ENCODE data around the gene PABPN1L. TPM values are rescaled to one million over a fixed set of nuclear protein-coding genes. Genes with fewer than 3 reads are reported as not detected.

The PABPN1L gene
- total RNA-seq, 1 experiment from 2014 or later = not detected

DNA sequence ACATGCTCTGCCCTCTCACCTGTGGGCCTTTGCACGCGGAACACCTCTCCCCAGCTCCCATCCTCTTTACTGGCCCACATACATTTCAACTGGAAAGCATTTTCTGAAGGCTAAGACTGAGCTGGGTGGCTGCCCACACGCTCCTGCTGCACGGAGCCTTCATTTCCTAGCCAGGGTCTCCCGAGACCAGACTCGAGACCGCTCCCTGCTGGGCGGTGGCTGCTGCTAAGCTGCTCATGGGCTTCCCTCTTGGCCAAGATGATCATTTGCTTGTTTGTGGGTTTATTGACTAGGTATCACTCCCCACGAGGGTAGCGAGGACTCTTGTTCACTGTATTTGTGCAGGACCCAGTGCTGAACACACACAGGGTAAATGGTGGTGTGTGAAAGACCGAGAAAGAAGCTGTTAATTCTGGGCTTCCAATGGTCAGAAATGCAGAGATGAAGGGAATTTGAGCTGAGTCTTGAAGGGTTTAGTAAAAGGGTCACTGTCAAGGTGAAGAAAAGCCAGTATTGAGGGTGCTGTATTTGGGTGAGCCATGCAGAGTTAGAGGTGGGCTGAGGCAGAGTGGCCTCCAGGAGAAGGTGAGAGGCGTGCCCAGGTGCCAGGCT, 8.6 kb downstream of the PABPN1L start:
- TSS peak; percentile 55 for BruUV-seq (replicated peaks)
- Mint-ChIP-seq H3K36me3 (ENCODE audit: insufficient read depth, unreplicated experiment) (peaks cover 28% of the 10 kb centered on the region), H3K4me3 (ENCODE audit: low read depth, unreplicated experiment) (peak overlapping the region; percentile 89), H3K4me1 (ENCODE audit: low read depth, unreplicated experiment) (peaks cover 17% of the 10 kb centered on the region), H3K27ac (ENCODE audit: unreplicated experiment) (peak overlapping the region; percentile 97), H3K9me3 (ENCODE audit: low read depth, unreplicated experiment) (no peaks in the 10 kb centered on the region), H3K27me3 (ENCODE audit: unreplicated experiment) (no peaks in the 10 kb centered on the region)
- CTCF ChIA-PET = interaction anchor here (0.5 to 1.9 kb wide), 10 partner anchors 23 to 355 kb away, joined by 3 to 15 read pairs (median 7); partner anchors contain the start of gene APRT
- peak; percentile 89 for DNase-seq
- intact Hi-C loops (cut with micrococcal nuclease; ENCODE audit: unreplicated experiment) = no loop called here
- TF ChIP-seq, protein P1, sequence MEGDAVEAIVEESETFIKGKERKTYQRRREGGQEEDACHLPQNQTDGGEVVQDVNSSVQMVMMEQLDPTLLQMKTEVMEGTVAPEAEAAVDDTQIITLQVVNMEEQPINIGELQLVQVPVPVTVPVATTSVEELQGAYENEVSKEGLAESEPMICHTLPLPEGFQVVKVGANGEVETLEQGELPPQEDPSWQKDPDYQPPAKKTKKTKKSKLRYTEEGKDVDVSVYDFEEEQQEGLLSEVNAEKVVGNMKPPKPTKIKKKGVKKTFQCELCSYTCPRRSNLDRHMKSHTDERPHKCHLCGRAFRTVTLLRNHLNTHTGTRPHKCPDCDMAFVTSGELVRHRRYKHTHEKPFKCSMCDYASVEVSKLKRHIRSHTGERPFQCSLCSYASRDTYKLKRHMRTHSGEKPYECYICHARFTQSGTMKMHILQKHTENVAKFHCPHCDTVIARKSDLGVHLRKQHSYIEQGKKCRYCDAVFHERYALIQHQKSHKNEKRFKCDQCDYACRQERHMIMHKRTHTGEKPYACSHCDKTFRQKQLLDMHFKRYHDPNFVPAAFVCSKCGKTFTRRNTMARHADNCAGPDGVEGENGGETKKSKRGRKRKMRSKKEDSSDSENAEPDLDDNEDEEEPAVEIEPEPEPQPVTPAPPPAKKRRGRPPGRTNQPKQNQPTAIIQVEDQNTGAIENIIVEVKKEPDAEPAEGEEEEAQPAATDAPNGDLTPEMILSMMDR (IDR thresholded peaks at IDR 0.05; ENCODE audit: unreplicated experiment) = peak; percentile 88

DNA sequence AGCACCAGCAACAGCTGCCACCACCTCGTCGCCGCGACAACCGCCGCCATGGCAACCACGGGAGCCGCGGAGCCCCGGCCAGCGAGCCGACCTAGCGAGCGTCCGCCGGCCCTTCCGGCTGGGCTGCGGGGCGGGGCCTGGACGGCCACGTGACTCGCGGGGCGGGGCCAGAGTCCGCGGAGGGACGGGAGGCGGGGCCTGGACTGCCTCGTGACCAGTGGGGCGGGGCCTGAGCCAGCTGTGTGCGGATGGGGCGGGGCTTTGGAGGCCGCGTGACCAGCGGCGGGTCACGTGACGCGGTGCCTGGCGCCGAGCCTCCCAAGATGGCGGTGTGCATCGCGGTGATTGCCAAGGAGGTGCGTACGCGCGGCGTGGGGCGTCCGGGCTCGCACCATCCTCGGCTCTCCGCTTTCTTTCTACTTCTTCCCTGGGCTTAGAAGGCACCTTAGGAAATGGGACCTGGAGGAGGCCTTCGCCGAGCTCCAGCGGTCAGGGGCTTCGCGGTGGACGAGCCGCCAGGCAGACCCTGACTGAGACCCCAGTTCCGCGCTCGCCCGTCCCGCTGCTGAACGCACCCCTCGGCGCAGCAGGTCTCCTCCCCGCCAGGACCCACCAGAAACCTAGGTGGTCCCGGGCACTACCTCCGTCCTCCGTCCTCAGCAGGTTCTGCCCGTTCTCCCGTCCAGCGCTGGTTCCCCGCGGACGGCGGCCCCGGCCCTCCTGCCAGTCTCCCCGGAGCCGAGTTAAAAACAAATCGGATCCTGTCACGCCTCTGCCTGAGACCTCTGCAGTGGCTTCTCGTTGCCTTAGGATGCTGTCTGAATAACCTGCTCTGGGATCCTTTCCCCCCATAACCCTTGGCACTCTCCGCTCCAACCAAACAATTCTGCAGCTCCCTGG, 9.4 kb downstream of the PABPN1L start, which contains the start of the genes GALNS and TRAPPC2L:
Gene GALNS, minus strand, starts transcription at position 120 of the 900 bp plus-strand sequence. Its CDS starts 70 bp downstream, at position 50.
Gene TRAPPC2L, plus strand, starts transcription at position 300 of the 900 bp plus-strand sequence. Its CDS starts 24 bp downstream, at position 324.
- peak; percentile 100 for DNase-seq
- no TSS peak for BruUV-seq (replicated peaks)
- Mint-ChIP-seq H3K27me3 (ENCODE audit: unreplicated experiment) (no peaks in the 10 kb centered on the region), H3K4me3 (ENCODE audit: low read depth, unreplicated experiment) (peak within 1 kb of the TSS; percentile 89), H3K36me3 (ENCODE audit: insufficient read depth, unreplicated experiment) (peaks cover 23% of the 10 kb centered on the region), H3K4me1 (ENCODE audit: low read depth, unreplicated experiment) (peaks cover 17% of the 10 kb centered on the region), H3K27ac (ENCODE audit: unreplicated experiment) (peak within 1 kb of the TSS; percentile 97), H3K9me3 (ENCODE audit: low read depth, unreplicated experiment) (no peaks in the 10 kb centered on the region)
- TF ChIP-seq, protein P1 (IDR thresholded peaks at IDR 0.05; ENCODE audit: unreplicated experiment) = no peak
- CTCF ChIA-PET = interaction anchor here (0.5 to 1.9 kb wide), 10 partner anchors 23 to 310 kb away, joined by 3 to 15 read pairs (median 6); partner anchors contain the start of gene APRT
- intact Hi-C loops (cut with micrococcal nuclease; ENCODE audit: unreplicated experiment) = no loop called here

DNA sequence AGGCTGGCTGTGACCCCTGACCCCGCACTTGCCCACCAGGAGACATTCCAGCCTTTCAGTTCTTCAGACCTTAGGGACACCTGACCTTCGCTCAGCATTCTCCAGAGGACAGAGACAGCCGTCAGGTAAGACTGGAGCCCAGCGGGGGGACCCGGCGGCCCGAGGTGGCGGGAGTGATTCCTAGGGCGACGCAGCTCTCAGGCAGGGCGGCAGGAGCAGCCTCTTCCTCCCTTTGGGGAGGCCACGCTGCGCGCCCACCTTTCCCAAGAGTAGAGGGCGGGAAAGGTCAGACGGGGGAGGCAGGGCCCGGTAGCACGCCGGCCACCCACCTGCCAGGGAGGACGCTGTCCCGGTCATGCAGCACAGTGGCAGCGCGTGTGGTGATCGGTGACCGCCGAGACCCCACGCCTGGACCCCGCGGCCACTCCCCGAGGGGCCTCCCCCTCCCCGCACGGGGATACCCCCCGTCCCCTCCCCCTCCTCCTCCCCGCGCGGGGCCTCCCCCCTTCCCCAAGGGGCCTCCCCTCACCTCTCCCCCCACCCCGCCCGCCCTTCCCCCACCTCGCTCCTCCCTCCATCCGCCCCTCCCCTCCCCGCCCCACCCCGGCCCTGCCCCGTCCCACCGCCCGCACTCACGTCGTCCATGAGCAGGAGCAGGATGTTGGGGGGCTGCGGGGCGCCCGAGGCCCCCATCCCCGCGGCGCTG, 10.2 kb downstream of the PABPN1L start:
- H3K4me1 Mint-ChIP-seq (ENCODE audit: low read depth, unreplicated experiment) = peaks cover 17% of the 10 kb centered on the region
- no peaks in the 10 kb centered on the region for H3K27me3 Mint-ChIP-seq (ENCODE audit: unreplicated experiment)
- intact Hi-C loops (cut with micrococcal nuclease; ENCODE audit: unreplicated experiment) = no loop called here
- CTCF ChIA-PET = interaction anchor here (1.2 to 1.9 kb wide), 4 partner anchors 40 to 311 kb away, joined by 3 to 8 read pairs (median 8); no protein-coding TSS in a partner anchor
- H3K9me3 Mint-ChIP-seq (ENCODE audit: low read depth, unreplicated experiment) = no peaks in the 10 kb centered on the region
- peak overlapping the region; percentile 97 for H3K27ac Mint-ChIP-seq (ENCODE audit: unreplicated experiment)
- peak; percentile 26 for DNase-seq
- BruUV-seq (replicated peaks) = no TSS peak
- H3K36me3 Mint-ChIP-seq (ENCODE audit: insufficient read depth, unreplicated experiment) = peaks cover 23% of the 10 kb centered on the region
- H3K4me3 Mint-ChIP-seq (ENCODE audit: low read depth, unreplicated experiment) = peak overlapping the region; percentile 89
- TF ChIP-seq, protein P1 (IDR thresholded peaks at IDR 0.05; ENCODE audit: unreplicated experiment) = no peak

DNA sequence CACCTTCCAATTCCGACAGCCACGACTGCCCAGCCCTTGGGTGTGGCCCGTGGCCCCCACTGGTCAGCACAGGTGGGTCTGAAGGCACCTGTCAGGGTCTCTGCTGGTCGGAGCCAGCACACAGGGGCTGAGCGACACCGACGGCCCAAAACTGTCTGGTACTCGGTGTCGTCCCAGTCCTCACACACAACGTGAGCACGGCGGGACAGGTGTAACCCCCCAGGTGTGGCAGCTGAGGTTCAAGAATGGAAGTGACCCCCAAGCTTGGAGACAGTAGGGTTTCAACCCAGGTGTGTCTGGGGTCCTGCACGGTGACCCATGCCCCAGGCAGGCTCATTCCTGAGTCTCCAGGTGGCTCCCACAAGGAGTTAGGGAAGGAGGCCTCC, 10.7 kb downstream of the PABPN1L start:
- no peak for DNase-seq
- H3K9me3 Mint-ChIP-seq (ENCODE audit: low read depth, unreplicated experiment) = no peaks in the 10 kb centered on the region
- BruUV-seq (replicated peaks) = no TSS peak
- peaks cover 17% of the 10 kb centered on the region for H3K4me1 Mint-ChIP-seq (ENCODE audit: low read depth, unreplicated experiment)
- H3K27ac Mint-ChIP-seq (ENCODE audit: unreplicated experiment) = peak overlapping the region; percentile 65
- peak overlapping the region; percentile 89 for H3K4me3 Mint-ChIP-seq (ENCODE audit: low read depth, unreplicated experiment)
- TF ChIP-seq, protein P1 (IDR thresholded peaks at IDR 0.05; ENCODE audit: unreplicated experiment) = no peak
- CTCF ChIA-PET = interaction anchor here (1.2 kb wide), 1 partner anchor 116 kb away, joined by 3 read pairs; no protein-coding TSS in a partner anchor
- intact Hi-C loops (cut with micrococcal nuclease; ENCODE audit: unreplicated experiment) = no loop called here
- H3K36me3 Mint-ChIP-seq (ENCODE audit: insufficient read depth, unreplicated experiment) = peaks cover 23% of the 10 kb centered on the region
- H3K27me3 Mint-ChIP-seq (ENCODE audit: unreplicated experiment) = no peaks in the 10 kb centered on the region
